ENCODE measurements around the gene CCDC85A. TPM values are rescaled to one million over a fixed set of nuclear protein-coding genes. Genes with fewer than 3 reads are reported as not detected.

Gene CCDC85A
- total and polyA plus RNA-seq, 10 donors = 0.07 to 2.6 (median 0.77) TPM

DNA sequence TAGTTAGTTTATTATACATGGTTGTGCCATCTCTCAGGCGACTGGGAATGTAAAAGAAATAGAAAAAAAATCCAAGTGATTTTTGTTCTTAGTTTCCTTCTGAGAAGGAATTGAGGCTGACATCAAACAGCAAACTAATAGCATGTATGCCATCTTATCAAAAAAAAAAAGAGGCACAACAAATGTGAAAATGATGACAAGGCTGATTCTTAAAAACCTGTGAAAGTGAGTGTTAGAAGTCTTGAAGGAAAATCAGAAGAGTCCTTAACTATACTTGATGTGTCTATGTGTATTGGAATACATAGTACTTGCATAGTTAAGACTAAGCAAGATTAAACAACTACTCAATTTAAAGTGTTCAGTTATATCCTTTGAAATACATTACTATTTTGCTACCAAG, 161.0 kb downstream of the CCDC85A start:
- TF ChIP-seq, protein P1, sequence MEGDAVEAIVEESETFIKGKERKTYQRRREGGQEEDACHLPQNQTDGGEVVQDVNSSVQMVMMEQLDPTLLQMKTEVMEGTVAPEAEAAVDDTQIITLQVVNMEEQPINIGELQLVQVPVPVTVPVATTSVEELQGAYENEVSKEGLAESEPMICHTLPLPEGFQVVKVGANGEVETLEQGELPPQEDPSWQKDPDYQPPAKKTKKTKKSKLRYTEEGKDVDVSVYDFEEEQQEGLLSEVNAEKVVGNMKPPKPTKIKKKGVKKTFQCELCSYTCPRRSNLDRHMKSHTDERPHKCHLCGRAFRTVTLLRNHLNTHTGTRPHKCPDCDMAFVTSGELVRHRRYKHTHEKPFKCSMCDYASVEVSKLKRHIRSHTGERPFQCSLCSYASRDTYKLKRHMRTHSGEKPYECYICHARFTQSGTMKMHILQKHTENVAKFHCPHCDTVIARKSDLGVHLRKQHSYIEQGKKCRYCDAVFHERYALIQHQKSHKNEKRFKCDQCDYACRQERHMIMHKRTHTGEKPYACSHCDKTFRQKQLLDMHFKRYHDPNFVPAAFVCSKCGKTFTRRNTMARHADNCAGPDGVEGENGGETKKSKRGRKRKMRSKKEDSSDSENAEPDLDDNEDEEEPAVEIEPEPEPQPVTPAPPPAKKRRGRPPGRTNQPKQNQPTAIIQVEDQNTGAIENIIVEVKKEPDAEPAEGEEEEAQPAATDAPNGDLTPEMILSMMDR (IDR thresholded peaks at IDR 0.05 in 8 of 11, conservative IDR thresholded peaks at IDR 0.05 in 3 of 11) = no peak
- TF ChIP-seq POLR2AphosphoS5 (IDR thresholded peaks at IDR 0.05) (no peak), POLR2A (IDR thresholded peaks at IDR 0.05) (no peak)
- Histone ChIP-seq H3K4me1 (no peaks in the 10 kb centered on the region), H3K36me3 (no peaks in the 10 kb centered on the region), H3K9me3 (no peaks in the 10 kb centered on the region), H3K4me3 (no peak overlapping the region), H3K27me3 (replicated peaks in 1 of 7) (no peaks in the 10 kb centered on the region), H3K27ac (no peak overlapping the region)
- intact Hi-C loops (cut with DNase I; ENCODE audit: low total_unique reads) = no loop called here
- WGBS, 5 donors = 78 to 94% (median 86%) methylated on average over 1 of the region's 1 CpG
- DNase-seq = no peak

- Histone ChIP-seq H3K9me3 (no peaks in the 10 kb centered on the region), H3K27ac (no peak overlapping the region), H3K4me3 (no peak overlapping the region), H3K36me3 (no peaks in the 10 kb centered on the region), H3K27me3 (replicated peaks in 1 of 7) (no peaks in the 10 kb centered on the region), H3K4me1 (no peaks in the 10 kb centered on the region)
- DNase-seq = no peak
- intact Hi-C loops (cut with DNase I; ENCODE audit: low total_unique reads) = no loop called here
- 76 to 91% (median 77%) methylated on average over 4 of the region's 4 CpGs for WGBS, 5 donors
- TF ChIP-seq, protein P1 (IDR thresholded peaks at IDR 0.05 in 8 of 11, conservative IDR thresholded peaks at IDR 0.05 in 3 of 11) = no peak
- TF ChIP-seq POLR2AphosphoS5 (IDR thresholded peaks at IDR 0.05) = no peak
Observed at GRCh38 chr2:56347881-56348280, 164.1 kb downstream of the CCDC85A start.

- H3K27ac ChIP-seq = no peak overlapping the region
- no peaks in the 10 kb centered on the region for H3K4me1 ChIP-seq
- no peak for DNase-seq
- H3K36me3 ChIP-seq = no peaks in the 10 kb centered on the region
- no peaks in the 10 kb centered on the region for H3K27me3 ChIP-seq (replicated peaks in 1 of 7)
- no peaks in the 10 kb centered on the region for H3K9me3 ChIP-seq
- TF ChIP-seq, protein P1 (IDR thresholded peaks at IDR 0.05 in 8 of 11, conservative IDR thresholded peaks at IDR 0.05 in 3 of 11) = no peak
- TF ChIP-seq POLR2A (IDR thresholded peaks at IDR 0.05) = no peak
- TF ChIP-seq POLR2AphosphoS5 (IDR thresholded peaks at IDR 0.05) = no peak
- intact Hi-C loops (cut with DNase I; ENCODE audit: low total_unique reads) = no loop called here
- no peak overlapping the region for H3K4me3 ChIP-seq
- 71 to 75% (median 73%) methylated on average over 6 of the region's 6 CpGs for WGBS, 5 donors
Observed at GRCh38 chr2:56348392-56349210, 164.8 kb downstream of the CCDC85A start.

GRCh38 chr2:56357655-56358295, 174.0 kb downstream of the CCDC85A start:
- no peaks in the 10 kb centered on the region for H3K27me3 ChIP-seq (replicated peaks in 1 of 7)
- no peak for TF ChIP-seq POLR2A (IDR thresholded peaks at IDR 0.05)
- TF ChIP-seq POLR2AphosphoS5 (IDR thresholded peaks at IDR 0.05) = no peak
- TF ChIP-seq, protein P1 (IDR thresholded peaks at IDR 0.05 in 8 of 11, conservative IDR thresholded peaks at IDR 0.05 in 3 of 11) = no peak
- whole genome bisulfite sequencing, 5 donors = 77 to 94% (median 86%) methylated on average over 3 of the region's 3 CpGs
- no peaks in the 10 kb centered on the region for H3K4me1 ChIP-seq
- H3K27ac ChIP-seq = no peak overlapping the region
- H3K9me3 ChIP-seq = peaks cover 0 to 3% (median 0%) of the 10 kb centered on the region in 8 donors
- intact Hi-C loops (cut with DNase I; ENCODE audit: low total_unique reads) = no loop called here
- H3K4me3 ChIP-seq = no peak overlapping the region
- no peak for DNase-seq
- no peaks in the 10 kb centered on the region for H3K36me3 ChIP-seq

All from spleen (tissue), 11 donors.